ENCODE results near the gene C19orf25. TPM values are rescaled to one million over a fixed set of nuclear protein-coding genes. Genes with fewer than 3 reads are reported as not detected.

C19orf25 gene
- total and polyA plus RNA-seq, 2 of the 13 experiments (the other 11 are each of a cell fraction or from before 2014, with no cell fraction given), result 14.2 to 32.4 TPM

GRCh38 chr19:1470055-1470304, 9.0 kb downstream of the C19orf25 start (continued):
- TF ChIP-seq HIVEP1 (CRISPR knock-in tag; IDR thresholded peaks at IDR 0.05) (peak; percentile 62; the same call in 1 of the 2 replicates), PCBP1 (IDR thresholded peaks at IDR 0.05; ENCODE audit: borderline replicate concordance, low read depth, low read length) (peak; percentile 51; the same call in 1 of the 2 replicates), TCF12 (IDR thresholded peaks at IDR 0.05) (no peak), TCF12 (CRISPR knock-in tag; IDR thresholded peaks at IDR 0.05) (peak; percentile 41; the same call in 1 of the 2 replicates), ZNF33B (CRISPR knock-in tag; IDR thresholded peaks at IDR 0.05) (no peak), ZNF709 (CRISPR knock-in tag; IDR thresholded peaks at IDR 0.05) (0 out of 2 replicates have a peak, but pooled peaks have one; percentile 42), NFKBIZ (CRISPR knock-in tag; IDR thresholded peaks at IDR 0.05) (no peak), ZGPAT (CRISPR knock-in tag; IDR thresholded peaks at IDR 0.05) (0 out of 2 replicates have a peak, but pooled peaks have one; percentile 14), AGO1 (IDR thresholded peaks at IDR 0.05; ENCODE audit: low read depth, low read length, poor library complexity, severe bottlenecking) (peak; percentile 8), SALL2 (CRISPR knock-in tag; IDR thresholded peaks at IDR 0.05) (no peak), KDM1A (CRISPR knock-in tag; IDR thresholded peaks at IDR 0.05) (no peak), ZNF232 (CRISPR knock-in tag; IDR thresholded peaks at IDR 0.05; ENCODE audit: borderline replicate concordance) (peak; percentile 45; the same call in 1 of the 2 replicates), EP300 (IDR thresholded peaks at IDR 0.05; ENCODE audit: low read depth in 2 of 2, low read length in 2 of 2) (no peak), EP300 (CRISPR knock-in tag; IDR thresholded peaks at IDR 0.05; ENCODE audit: borderline replicate concordance) (no peak), ZNF713 (CRISPR knock-in tag; IDR thresholded peaks at IDR 0.05) (0 out of 2 replicates have a peak, but pooled peaks have one; percentile 64), ZFP90 (CRISPR knock-in tag; IDR thresholded peaks at IDR 0.05; ENCODE audit: borderline replicate concordance) (peak; percentile 59; the same call in 1 of the 2 replicates), MEIS2 (CRISPR knock-in tag; IDR thresholded peaks at IDR 0.05) (0 out of 2 replicates have a peak, but pooled peaks have one; percentile 18), ZFP62 (CRISPR knock-in tag; IDR thresholded peaks at IDR 0.05) (no peak), ZNF761 (CRISPR knock-in tag; conservative IDR thresholded peaks at IDR 0.05) (0 out of 2 replicates have a peak, but pooled peaks have one; percentile 36), ZNF710 (CRISPR knock-in tag; IDR thresholded peaks at IDR 0.05; ENCODE audit: borderline replicate concordance) (peak; percentile 65; the same call in 1 of the 2 replicates), MAZ (IDR thresholded peaks at IDR 0.05; ENCODE audit: borderline replicate concordance, low read depth, low read length) (no peak), MAZ (CRISPR knock-in tag; IDR thresholded peaks at IDR 0.05; ENCODE audit: low read depth) (0 out of 2 replicates have a peak, but pooled peaks have one; percentile 10)
- TF ChIP-seq, protein P1, sequence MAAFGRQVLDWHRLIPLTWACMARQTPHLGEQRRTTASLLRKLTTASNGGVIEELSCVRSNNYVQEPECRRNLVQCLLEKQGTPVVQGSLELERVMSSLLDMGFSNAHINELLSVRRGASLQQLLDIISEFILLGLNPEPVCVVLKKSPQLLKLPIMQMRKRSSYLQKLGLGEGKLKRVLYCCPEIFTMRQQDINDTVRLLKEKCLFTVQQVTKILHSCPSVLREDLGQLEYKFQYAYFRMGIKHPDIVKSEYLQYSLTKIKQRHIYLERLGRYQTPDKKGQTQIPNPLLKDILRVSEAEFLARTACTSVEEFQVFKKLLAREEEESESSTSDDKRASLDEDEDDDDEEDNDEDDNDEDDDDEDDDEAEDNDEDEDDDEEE (CRISPR knock-in tag; IDR thresholded peaks at IDR 0.05), result peak; percentile 43; the same call in 1 of the 2 replicates
- TF ChIP-seq, protein P2, sequence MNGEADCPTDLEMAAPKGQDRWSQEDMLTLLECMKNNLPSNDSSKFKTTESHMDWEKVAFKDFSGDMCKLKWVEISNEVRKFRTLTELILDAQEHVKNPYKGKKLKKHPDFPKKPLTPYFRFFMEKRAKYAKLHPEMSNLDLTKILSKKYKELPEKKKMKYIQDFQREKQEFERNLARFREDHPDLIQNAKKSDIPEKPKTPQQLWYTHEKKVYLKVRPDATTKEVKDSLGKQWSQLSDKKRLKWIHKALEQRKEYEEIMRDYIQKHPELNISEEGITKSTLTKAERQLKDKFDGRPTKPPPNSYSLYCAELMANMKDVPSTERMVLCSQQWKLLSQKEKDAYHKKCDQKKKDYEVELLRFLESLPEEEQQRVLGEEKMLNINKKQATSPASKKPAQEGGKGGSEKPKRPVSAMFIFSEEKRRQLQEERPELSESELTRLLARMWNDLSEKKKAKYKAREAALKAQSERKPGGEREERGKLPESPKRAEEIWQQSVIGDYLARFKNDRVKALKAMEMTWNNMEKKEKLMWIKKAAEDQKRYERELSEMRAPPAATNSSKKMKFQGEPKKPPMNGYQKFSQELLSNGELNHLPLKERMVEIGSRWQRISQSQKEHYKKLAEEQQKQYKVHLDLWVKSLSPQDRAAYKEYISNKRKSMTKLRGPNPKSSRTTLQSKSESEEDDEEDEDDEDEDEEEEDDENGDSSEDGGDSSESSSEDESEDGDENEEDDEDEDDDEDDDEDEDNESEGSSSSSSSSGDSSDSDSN (CRISPR knock-in tag; IDR thresholded peaks at IDR 0.05), result peak; percentile 45; the same call in 1 of the 2 replicates
